ENCODE results near the gene MLST8.
"Not testable (repeated sequence)": the region's sequence is repeated elsewhere in the genome, so short reads cannot be mapped to it uniquely, and the experiment has no call there.

The MLST8 gene

DNA sequence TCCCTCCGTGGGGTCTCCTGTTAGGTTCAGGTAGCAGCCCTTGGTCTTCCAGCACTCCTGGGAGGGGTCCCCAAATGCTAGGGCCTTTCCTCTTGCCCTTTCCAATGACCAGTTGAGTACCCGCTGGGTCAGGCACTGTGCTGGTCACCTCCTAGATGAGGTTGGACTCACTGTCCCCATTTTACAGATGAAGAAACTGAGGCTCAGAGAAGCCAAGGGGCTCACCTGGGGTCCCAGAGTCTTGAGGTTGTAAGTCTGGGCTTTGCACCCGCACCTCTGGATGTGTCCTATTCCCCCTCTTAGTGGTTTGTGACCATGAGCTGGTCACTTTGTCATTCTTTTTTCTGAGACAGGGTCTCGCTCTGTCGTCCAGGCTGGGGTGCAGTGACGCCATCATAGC, 7.5 kb upstream of the MLST8 start:
- TF ChIP-seq, protein P1, sequence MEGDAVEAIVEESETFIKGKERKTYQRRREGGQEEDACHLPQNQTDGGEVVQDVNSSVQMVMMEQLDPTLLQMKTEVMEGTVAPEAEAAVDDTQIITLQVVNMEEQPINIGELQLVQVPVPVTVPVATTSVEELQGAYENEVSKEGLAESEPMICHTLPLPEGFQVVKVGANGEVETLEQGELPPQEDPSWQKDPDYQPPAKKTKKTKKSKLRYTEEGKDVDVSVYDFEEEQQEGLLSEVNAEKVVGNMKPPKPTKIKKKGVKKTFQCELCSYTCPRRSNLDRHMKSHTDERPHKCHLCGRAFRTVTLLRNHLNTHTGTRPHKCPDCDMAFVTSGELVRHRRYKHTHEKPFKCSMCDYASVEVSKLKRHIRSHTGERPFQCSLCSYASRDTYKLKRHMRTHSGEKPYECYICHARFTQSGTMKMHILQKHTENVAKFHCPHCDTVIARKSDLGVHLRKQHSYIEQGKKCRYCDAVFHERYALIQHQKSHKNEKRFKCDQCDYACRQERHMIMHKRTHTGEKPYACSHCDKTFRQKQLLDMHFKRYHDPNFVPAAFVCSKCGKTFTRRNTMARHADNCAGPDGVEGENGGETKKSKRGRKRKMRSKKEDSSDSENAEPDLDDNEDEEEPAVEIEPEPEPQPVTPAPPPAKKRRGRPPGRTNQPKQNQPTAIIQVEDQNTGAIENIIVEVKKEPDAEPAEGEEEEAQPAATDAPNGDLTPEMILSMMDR (conservative IDR thresholded peaks at IDR 0.05), result no peak
- no peak for TF ChIP-seq ZFX (IDR thresholded peaks at IDR 0.05)
- no peak overlapping the region for H3K27ac ChIP-seq

- no peak overlapping the region for H3K27ac ChIP-seq
- TF ChIP-seq, protein P1 (conservative IDR thresholded peaks at IDR 0.05), result no peak
- TF ChIP-seq ZFX (IDR thresholded peaks at IDR 0.05), result no peak
Measured at GRCh38 chr16:2198283-2198682, 7.0 kb upstream of the MLST8 start.

DNA sequence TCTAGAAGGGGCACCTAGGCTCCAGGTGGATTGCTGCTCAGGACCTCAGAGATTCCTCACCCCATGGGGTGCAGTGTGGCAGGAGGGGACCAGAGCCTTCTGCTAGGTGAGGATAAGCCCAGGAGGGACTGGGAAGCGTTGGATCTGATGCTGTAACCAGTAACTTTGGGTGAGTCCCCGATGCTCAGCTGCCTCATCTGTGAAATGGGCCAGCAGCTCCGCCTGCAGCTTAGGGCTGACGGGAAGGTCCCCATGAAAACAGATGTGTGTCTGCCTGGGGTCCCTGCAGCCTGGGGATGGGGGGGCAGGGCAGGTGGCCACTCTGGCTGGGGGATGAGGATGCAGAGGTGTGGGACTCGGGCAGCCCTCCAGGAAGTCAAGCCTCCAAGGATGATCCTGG, 6.2 kb upstream of the MLST8 start:
- TF ChIP-seq ZFX (IDR thresholded peaks at IDR 0.05), result no peak
- TF ChIP-seq, protein P1 (conservative IDR thresholded peaks at IDR 0.05), result no peak
- no peak overlapping the region for H3K27ac ChIP-seq

DNA sequence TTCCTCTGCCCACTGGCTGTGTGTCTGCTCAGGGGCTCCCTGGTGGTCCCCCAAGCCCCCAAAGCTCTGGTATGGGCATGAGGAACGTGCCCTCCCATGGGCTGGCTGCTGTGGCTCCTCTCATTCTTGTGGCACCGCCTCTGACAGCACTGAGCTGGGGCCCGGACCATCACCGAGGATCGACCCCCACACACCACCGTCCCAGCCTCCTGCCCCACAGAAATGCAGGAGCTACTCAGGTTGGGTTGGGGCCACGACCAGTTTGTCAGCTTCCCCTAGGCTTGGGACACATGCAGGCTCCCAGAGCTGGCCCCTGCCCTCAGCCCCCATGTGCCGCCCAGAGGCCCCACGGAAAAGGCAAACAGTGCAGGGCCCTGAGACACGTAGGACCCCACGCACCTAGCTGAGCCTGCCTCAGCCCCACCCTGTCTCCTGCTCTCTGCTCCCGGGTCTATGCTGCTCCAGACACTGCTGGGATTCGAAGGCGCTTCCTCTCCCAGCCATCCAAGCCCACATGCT, 5.6 kb upstream of the MLST8 start:
- TF ChIP-seq, protein P1 (conservative IDR thresholded peaks at IDR 0.05), result no peak
- no peak for TF ChIP-seq ZFX (IDR thresholded peaks at IDR 0.05)
- H3K27ac ChIP-seq, result no peak overlapping the region

- no peak overlapping the region for H3K27ac ChIP-seq
- no peak for TF ChIP-seq ZFX (IDR thresholded peaks at IDR 0.05)
- TF ChIP-seq, protein P1 (conservative IDR thresholded peaks at IDR 0.05), result no peak
Measured at GRCh38 chr16:2200313-2200712, 4.9 kb upstream of the MLST8 start.

- H3K27ac ChIP-seq, result not testable (repeated sequence)
Measured at GRCh38 chr16:2203119-2203688, 2.0 kb upstream of the MLST8 start.

- no peak for TF ChIP-seq ZFX (IDR thresholded peaks at IDR 0.05)
- TF ChIP-seq, protein P1 (conservative IDR thresholded peaks at IDR 0.05), result no peak
- peak overlapping the region; percentile 92 for H3K27ac ChIP-seq
Measured at GRCh38 chr16:2204416-2205103, 694 bp upstream of the MLST8 start.

DNA sequence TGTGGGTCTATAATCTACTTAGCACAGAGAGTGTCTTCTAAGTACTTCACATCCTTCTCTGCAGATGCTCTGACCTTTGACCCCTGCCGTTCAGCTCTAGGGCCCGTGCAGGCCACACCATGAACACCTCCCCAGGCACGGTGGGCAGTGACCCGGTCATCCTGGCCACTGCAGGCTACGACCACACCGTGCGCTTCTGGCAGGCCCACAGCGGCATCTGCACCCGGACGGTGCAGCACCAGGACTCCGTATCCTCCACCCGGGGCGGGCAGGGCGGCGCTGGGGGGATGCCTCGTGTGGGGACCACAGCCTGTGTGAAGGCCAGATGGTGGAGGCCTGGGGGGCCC, 686 bp downstream of the MLST8 start:
- TF ChIP-seq ZFX (IDR thresholded peaks at IDR 0.05), result no peak
- TF ChIP-seq, protein P1 (conservative IDR thresholded peaks at IDR 0.05), result no peak; the same call in 1 of the 2 replicates
- H3K27ac ChIP-seq, result peak overlapping the region; percentile 92
